ENCODE measurements around the gene TSPAN7. TPM values are rescaled to one million over a fixed set of nuclear protein-coding genes. Genes with fewer than 3 reads are reported as not detected.

The TSPAN7 gene
- total RNA-seq, 1 donor: not detected

DNA sequence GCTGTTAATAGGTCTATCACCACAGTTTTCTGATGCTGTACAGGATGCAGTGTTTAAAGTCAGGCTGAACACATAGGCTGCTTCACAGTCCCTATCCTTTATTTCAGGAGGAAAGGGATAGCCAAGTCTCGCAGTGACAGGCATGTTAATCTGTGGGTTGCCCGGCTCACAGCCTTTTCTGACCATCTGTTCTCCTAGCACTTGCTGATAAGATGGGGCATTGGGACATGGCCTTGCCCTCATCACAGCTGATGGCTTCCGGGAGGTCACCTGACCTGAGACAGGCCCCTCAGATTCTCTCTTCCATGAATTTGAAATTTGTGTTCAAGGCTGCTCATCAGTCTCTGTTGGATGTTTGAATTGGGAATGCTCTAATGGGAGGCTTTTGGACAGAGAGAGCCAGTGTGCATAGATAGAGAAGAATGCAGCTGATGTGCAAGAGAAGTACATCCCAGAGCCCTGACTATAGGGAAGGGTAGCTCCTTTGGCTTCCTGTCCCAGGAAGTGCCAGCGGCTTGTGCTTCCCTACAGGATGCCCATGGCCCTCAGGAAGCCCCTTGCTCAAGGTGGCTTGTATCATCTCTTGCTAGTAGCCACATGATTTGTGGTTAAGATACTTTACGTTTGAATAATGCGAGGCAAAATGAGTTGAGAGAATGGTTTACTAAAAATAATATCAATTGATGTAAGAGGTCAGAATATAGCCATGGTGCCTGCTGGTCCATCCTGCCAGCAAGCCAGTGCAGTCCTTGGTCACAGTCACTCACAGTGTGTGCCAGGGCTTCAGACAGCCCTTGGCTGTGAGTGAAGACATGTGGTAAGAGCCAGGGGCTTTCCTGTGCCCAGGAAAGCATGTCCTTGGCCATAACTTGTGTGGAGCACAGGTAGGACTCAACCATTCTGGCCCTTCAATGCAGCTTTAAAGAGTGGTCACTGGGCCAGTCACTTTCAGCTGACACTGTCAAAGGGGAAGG lies 88.6 kb downstream of the TSPAN7 start:
- H3K4me3 ChIP-seq (ENCODE audit: low read length): no peak overlapping the region
- H3K4me1 ChIP-seq (ENCODE audit: insufficient read depth, low read length): no peaks in the 10 kb centered on the region
- H3K27me3 ChIP-seq (ENCODE audit: insufficient read depth, low read length): no peaks in the 10 kb centered on the region
- no peaks in the 10 kb centered on the region for H3K9me3 ChIP-seq (ENCODE audit: low read depth, low read length)

DNA sequence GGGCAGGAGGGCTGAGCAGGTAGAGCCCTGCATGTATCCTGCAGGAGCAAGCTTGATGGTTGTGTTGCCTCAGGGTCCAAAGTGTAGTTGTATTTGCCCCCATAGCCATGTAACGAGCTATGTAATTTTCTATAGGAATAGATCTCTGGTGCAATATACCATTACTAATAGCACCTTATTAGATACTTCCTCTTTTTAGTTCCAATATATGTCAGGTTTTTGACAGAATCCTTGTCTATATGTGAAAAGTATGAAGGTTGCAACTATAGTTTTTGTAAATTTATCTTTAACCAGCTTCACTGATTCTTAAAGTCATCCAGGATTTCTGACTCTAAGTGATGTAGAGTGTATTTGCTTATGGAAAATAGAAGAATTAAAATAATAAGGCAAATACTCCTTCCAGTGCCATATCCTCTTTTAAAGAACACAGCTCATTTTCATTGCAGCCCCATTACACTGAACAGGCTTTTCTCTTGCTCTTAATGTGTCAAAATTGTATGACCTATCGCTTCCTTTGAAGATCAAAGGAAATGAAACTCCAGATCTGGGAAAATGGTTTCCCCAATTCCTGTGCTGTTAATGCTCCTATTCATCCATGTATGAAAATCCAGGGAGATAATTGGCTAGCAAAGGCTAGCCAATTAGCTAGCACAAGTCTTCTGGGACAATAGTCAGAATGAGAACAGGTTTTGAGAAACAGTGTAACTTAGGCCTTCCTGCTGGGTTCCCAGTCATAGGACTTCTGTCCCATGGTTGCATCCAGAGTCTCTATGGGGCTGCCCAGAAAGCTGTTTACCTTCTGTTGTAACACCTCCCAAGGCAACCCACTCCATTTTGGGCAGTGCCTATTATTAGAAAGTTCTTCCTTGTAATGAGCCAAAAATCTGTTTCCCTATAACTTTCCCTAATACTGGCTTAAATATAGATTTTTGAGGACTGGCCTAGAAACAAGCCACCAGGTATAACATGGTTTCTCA lies 90.6 kb downstream of the TSPAN7 start:
- H3K27me3 ChIP-seq (ENCODE audit: insufficient read depth, low read length): no peaks in the 10 kb centered on the region
- no peak overlapping the region for H3K4me3 ChIP-seq (ENCODE audit: low read length)
- H3K9me3 ChIP-seq (ENCODE audit: low read depth, low read length): no peaks in the 10 kb centered on the region
- no peaks in the 10 kb centered on the region for H3K4me1 ChIP-seq (ENCODE audit: insufficient read depth, low read length)

DNA sequence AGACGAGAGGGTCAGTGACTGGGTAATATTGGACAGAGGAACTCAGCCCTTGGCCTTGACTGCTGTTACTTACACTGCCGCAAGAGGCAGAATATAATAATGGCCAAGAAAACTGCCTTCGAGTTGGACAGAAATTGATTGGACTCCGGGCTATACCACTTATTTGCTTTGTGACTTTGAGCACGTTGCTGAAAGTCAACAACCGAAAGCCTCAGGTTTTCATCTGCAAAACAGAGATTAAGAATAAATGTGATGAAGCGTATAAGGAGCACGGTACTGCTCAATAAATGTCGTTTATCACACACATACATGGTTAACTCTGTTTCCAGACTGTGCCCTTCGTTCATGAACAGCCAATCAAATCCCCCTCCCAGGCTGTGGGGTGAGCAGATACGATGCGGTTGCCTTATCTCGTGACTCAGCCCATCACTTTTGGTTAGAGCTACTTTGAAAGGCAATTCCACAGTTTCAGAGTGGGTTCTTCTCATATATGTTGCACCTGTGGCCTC lies 91.6 kb downstream of the TSPAN7 start:
- no peaks in the 10 kb centered on the region for H3K27me3 ChIP-seq (ENCODE audit: insufficient read depth, low read length)
- H3K9me3 ChIP-seq (ENCODE audit: low read depth, low read length): no peaks in the 10 kb centered on the region
- no peaks in the 10 kb centered on the region for H3K4me1 ChIP-seq (ENCODE audit: insufficient read depth, low read length)
- no peak overlapping the region for H3K4me3 ChIP-seq (ENCODE audit: low read length)

DNA sequence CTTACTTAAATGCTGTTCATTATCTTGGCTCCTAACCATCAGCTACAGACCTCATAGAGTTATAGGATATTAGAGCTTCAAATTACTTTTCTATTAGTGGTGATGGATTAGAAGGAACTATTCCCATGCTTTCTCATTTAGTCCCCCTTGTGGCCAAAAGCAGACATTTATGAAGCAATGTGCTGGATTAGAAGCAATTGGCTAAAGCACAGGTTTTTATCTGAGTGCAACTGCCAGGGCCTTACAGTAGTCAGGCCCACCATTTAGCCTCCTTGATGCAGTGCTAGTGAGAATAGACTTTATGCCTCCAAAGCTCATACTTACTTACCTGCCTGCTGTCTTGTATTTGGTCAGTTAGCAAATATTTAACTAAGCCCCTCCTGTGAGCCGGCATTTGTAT lies 93.0 kb downstream of the TSPAN7 start:
- H3K9me3 ChIP-seq (ENCODE audit: low read depth, low read length): no peaks in the 10 kb centered on the region
- no peak overlapping the region for H3K4me3 ChIP-seq (ENCODE audit: low read length)

DNA sequence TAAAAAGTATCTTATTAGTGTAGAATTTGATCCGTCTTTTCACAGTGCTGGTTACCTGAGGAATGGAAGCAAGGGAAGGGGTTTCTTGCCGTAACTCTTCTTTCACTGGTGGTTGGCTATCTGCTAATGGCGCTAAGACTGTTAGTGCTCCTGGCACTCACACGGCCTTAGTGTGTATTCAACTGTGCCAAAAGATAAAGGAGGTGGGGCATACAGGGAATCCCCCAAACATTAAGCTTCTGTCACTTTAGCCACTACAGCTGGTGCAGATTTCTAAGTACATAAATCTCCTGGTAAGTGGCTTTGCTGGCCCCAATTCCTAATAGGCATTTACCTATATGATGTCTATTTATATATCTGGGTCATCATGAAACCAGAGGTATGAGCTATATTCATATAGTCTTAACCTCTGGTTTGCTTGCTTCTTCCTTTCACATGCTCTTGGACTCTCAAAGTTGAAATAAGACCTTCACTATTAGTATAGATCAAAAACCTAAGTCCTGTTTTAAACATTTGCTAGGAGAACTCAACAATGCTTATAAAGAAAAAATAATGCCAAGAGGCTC lies 95.1 kb downstream of the TSPAN7 start:
- H3K27me3 ChIP-seq (ENCODE audit: insufficient read depth, low read length): no peaks in the 10 kb centered on the region
- no peaks in the 10 kb centered on the region for H3K4me1 ChIP-seq (ENCODE audit: insufficient read depth, low read length)

More for the DNA sequence above, 93.0 kb downstream of the TSPAN7 start:
- H3K4me1 ChIP-seq (ENCODE audit: insufficient read depth, low read length): no peaks in the 10 kb centered on the region
- H3K27me3 ChIP-seq (ENCODE audit: insufficient read depth, low read length): no peaks in the 10 kb centered on the region

DNA sequence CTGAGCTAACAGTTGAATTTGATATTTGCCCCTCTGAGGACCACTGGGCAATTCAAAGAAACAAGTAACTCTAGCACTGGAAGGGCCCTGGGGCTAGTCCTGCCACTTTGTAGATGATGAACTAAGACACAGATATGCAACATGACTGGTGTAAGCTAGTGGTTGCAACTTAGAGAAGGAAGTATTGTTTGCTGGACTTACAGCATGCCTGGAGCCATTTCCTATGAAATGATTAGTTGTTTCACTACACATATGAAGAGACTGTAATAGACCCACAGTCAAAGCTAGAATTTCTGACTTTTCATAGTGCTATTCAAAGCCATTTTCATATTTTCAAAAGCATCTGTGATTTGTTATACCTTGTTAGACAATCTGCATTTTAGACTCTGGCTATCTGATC lies 96.2 kb downstream of the TSPAN7 start:
- H3K4me3 ChIP-seq (ENCODE audit: low read length): no peak overlapping the region
- no peaks in the 10 kb centered on the region for H3K9me3 ChIP-seq (ENCODE audit: low read depth, low read length)
- H3K27me3 ChIP-seq (ENCODE audit: insufficient read depth, low read length): no peaks in the 10 kb centered on the region
- no peaks in the 10 kb centered on the region for H3K4me1 ChIP-seq (ENCODE audit: insufficient read depth, low read length)

More for the DNA sequence above, 95.1 kb downstream of the TSPAN7 start:
- Histone ChIP-seq H3K4me3 (ENCODE audit: low read length) (no peak overlapping the region), H3K9me3 (ENCODE audit: low read depth, low read length) (no peaks in the 10 kb centered on the region)

DNA sequence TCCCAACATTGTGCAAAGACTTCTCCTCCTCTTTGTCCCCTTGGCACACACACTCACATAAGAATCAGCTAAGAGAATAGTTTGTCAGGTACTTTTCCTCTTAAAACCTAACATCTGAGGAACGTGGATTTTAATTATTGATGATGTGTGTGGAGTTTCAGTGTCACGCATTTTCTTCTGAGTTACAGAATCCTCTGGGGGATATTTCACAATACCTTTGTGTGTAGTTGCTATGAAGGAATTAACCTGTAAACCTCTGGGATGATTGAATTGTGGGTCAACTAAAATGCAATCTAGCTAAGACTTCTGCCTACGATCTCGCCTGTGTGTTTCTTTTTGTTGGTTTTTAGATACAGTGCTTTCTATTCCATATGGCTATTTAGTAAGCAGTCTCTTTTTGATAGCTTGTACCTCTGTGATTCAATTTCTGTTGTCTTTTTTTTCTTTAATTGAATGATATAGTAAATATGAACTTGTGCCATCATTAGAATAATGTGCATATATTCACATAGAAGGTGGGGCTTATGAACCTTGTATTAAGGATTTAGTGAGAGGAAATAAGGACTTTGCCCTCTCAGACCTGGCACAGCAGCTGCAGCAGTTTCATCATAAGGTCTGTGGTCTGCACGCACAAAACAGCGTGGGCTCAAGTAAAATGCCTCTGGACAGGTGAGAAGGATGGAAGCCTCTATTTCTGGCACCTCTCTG lies 99.2 kb downstream of the TSPAN7 start:
- Histone ChIP-seq H3K4me1 (ENCODE audit: insufficient read depth, low read length) (no peaks in the 10 kb centered on the region), H3K9me3 (ENCODE audit: low read depth, low read length) (no peaks in the 10 kb centered on the region), H3K27me3 (ENCODE audit: insufficient read depth, low read length) (no peaks in the 10 kb centered on the region), H3K4me3 (ENCODE audit: low read length) (no peak overlapping the region)

DNA sequence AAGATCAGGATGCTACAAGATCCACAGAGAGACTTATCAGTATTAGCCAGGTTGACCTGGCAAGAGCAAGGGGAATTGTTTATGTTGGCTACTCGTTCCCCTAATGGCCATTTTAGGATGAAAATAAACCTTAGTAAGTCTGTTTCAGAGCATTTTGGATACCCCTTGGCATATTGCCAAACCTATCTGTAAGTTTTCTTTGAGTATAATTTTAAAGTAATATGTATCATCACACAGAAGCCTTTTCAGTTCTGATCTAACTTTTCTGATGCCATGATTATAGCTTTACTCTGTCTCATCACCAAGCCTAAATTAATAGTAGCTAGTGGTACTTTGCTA lies 99.7 kb downstream of the TSPAN7 start:
- Histone ChIP-seq H3K4me3 (ENCODE audit: low read length) (no peak overlapping the region), H3K27me3 (ENCODE audit: insufficient read depth, low read length) (no peaks in the 10 kb centered on the region), H3K9me3 (ENCODE audit: low read depth, low read length) (no peaks in the 10 kb centered on the region), H3K4me1 (ENCODE audit: insufficient read depth, low read length) (no peaks in the 10 kb centered on the region)

DNA sequence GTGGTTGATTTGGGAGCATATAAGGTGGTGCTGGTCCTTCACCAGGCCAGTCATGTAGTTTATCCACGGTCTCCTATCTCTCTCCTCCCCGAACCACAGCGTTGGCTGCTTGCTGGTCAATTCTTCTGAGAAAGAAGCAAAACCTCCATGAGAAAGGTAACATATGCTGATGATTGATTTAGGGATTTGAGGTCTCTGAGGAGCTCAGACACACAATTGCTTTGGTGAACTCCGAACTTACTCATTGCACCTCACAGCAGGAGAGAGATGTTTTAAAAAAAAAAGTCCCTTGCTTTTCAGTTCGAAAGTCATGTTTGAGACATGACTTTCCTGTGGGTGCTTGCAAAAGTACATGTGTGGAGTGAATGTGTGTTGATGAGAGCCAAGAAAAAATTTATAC lies 100.2 kb downstream of the TSPAN7 start:
- Histone ChIP-seq H3K4me1 (ENCODE audit: insufficient read depth, low read length) (no peaks in the 10 kb centered on the region), H3K9me3 (ENCODE audit: low read depth, low read length) (no peaks in the 10 kb centered on the region)

DNA sequence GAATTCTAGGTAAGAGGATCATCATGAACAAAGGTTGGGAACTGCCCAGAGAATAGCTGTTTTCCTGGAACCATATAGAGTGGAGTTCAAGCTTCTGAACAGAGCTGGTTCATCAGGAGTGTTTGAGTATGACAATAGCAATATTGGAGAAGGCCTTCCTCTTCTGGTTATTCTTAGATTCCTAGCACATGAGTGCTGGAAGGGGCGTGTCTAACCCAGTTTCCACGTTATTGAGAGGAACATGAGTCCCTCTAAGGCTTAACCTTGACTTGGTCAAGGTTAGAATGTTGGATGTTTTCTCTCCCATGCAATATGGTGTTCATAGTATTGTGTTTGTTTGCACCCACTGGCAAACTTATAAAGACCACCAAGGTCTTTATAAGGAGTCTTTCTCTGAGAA lies 101.3 kb downstream of the TSPAN7 start:
- Histone ChIP-seq H3K27me3 (ENCODE audit: insufficient read depth, low read length) (no peaks in the 10 kb centered on the region), H3K4me1 (ENCODE audit: insufficient read depth, low read length) (no peaks in the 10 kb centered on the region), H3K4me3 (ENCODE audit: low read length) (no peak overlapping the region), H3K9me3 (ENCODE audit: low read depth, low read length) (no peaks in the 10 kb centered on the region)

More for the DNA sequence above, 100.2 kb downstream of the TSPAN7 start:
- Histone ChIP-seq H3K4me3 (ENCODE audit: low read length) (no peak overlapping the region), H3K27me3 (ENCODE audit: insufficient read depth, low read length) (no peaks in the 10 kb centered on the region)

DNA sequence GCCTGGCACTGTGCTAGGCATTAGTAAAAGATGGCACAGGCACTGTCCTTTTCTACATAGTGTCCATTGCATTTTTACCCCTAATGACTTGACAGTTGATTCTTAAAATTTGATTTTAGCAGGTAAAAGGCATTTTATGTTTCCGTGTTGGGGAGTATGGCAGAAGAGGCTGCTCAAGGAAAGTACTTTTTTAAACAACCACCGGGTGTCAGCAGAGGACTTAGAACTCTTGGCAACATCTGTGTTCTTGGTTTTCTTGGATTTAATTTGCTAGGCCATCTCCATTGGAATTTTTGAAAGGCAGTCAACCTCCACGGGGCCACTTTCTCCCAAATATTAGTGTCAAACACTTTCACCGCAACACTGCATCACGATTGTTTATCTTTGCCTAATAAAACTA lies 102.9 kb downstream of the TSPAN7 start:
- Histone ChIP-seq H3K4me1 (ENCODE audit: insufficient read depth, low read length) (no peaks in the 10 kb centered on the region), H3K27me3 (ENCODE audit: insufficient read depth, low read length) (no peaks in the 10 kb centered on the region), H3K9me3 (ENCODE audit: low read depth, low read length) (no peaks in the 10 kb centered on the region), H3K4me3 (ENCODE audit: low read length) (no peak overlapping the region)

DNA sequence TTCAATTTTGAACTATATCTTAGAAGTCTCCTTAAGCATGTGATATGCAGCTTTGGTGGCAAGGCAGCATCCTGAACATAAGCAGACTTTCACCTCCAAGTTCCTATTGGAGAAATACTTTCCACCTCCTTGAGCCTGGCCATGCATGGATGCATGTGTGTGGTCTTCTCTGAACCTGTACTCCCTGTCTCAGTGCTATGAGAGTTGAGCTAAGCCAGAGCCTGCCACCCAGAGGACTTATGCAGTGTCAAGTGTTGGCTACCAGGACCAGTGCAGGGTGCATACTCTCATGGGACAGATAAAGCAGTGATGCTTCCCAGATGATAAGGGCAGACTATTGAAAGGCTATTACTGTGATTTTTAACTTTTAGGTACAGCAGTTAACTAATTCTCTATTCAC lies 105.6 kb downstream of the TSPAN7 start:
- no peaks in the 10 kb centered on the region for H3K9me3 ChIP-seq (ENCODE audit: low read depth, low read length)
- H3K27me3 ChIP-seq (ENCODE audit: insufficient read depth, low read length): no peaks in the 10 kb centered on the region
- H3K4me1 ChIP-seq (ENCODE audit: insufficient read depth, low read length): no peaks in the 10 kb centered on the region
- no peak overlapping the region for H3K4me3 ChIP-seq (ENCODE audit: low read length)

DNA sequence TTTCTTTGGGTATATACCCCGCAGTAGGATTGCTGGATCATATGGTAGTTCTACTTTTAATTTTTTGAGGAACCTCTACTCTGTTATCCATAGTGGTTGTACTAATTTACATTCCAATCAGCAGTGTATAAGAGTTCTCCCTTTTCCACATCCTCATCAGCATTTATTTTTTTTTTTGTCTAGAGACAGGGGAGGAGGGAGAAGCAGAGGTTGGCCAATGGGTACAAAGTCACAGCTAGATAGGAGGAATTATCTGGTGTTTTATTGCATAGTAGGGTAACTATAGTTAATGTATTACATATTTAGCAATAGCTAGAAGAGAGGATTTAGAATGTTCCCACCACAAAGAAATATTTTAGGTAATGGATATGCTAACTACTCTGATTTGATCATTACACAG lies 107.4 kb downstream of the TSPAN7 start:
- H3K27me3 ChIP-seq (ENCODE audit: insufficient read depth, low read length): no peaks in the 10 kb centered on the region
- no peaks in the 10 kb centered on the region for H3K4me1 ChIP-seq (ENCODE audit: insufficient read depth, low read length)
- no peak overlapping the region for H3K4me3 ChIP-seq (ENCODE audit: low read length)
- H3K9me3 ChIP-seq (ENCODE audit: low read depth, low read length): no peaks in the 10 kb centered on the region

DNA sequence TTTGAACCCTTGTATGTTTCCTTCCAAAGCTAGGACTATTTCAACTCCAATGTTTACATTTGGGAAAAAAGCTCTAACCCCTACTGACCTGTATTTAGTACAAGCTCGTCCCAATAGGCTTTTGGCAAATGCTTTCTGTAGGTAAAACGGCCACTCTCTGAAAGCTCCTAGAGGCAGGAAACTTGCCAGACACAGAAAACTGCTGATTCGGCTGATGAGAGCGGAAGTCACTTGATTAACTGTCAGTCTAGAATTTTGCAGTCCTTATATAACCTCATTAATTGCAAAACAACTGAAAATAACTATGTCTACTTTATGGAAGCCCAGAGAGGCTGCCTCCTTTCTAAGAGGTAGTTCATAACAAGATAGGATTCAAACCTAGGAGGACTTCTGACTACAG lies 108.1 kb downstream of the TSPAN7 start:
- Histone ChIP-seq H3K9me3 (ENCODE audit: low read depth, low read length) (no peaks in the 10 kb centered on the region), H3K4me1 (ENCODE audit: insufficient read depth, low read length) (no peaks in the 10 kb centered on the region), H3K27me3 (ENCODE audit: insufficient read depth, low read length) (no peaks in the 10 kb centered on the region), H3K4me3 (ENCODE audit: low read length) (no peak overlapping the region)
